Adipose tissue (tissue), 3 donors: ENCODE results near the gene NEK7. TPM values are rescaled to one million over a fixed set of nuclear protein-coding genes. Genes with fewer than 3 reads are reported as not detected.

Source experiments
- H3K27ac ChIP-seq: one replicate; pipeline ENCODE4 v1.5.1; 2013; ENCODE audit warnings: low read depth, low read length
- WGBS, 3 donors: extraction: QIAGEN DNeasy Blood & Tissue Kit; methylation state at CpG; one replicate each; pipeline ENCODE4 v1.1.7; 2013; 5-methylcytosine and 5-hydroxymethylcytosine counted together
- polyA plus RNA-seq, 3 donors: library from polyadenylated mRNA; stranded (reverse); fragments of 200-250 nt; gene quantifications; one replicate each; pipeline ENCODE4 v1.2.3, GENCODE V29; 2013
- donor health status: healthy with polysubstance abuse.
- donor health status: Bipolar disorder and iron deficiency.
- donor health status: healthy.

NEK7 gene
- polyA plus RNA-seq, 3 donors, result 7.6 to 59.0 (median 22.9) TPM

DNA sequence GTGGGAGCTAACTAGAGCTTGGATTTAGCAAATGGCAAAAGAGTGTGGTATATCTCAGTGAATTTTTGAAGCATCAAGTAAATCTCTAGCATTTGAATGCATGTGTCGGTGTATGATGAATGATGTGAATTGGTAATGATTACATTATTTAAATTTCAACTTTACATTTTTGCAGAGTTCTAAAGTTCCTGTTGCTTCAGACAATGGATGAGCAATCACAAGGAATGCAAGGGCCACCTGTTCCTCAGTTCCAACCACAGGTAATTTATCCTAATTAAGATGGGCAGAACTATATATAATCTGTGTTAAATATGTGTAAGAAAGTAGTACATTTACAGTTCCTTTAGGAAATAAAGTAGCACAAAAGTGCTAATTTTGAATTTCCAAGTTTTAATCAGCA is 75.6 kb downstream of the NEK7 start:
- 98 to 100% (median 98%) methylated on average over 1 of the region's 1 CpG for WGBS, 3 donors
- no peak overlapping the region for H3K27ac ChIP-seq

DNA sequence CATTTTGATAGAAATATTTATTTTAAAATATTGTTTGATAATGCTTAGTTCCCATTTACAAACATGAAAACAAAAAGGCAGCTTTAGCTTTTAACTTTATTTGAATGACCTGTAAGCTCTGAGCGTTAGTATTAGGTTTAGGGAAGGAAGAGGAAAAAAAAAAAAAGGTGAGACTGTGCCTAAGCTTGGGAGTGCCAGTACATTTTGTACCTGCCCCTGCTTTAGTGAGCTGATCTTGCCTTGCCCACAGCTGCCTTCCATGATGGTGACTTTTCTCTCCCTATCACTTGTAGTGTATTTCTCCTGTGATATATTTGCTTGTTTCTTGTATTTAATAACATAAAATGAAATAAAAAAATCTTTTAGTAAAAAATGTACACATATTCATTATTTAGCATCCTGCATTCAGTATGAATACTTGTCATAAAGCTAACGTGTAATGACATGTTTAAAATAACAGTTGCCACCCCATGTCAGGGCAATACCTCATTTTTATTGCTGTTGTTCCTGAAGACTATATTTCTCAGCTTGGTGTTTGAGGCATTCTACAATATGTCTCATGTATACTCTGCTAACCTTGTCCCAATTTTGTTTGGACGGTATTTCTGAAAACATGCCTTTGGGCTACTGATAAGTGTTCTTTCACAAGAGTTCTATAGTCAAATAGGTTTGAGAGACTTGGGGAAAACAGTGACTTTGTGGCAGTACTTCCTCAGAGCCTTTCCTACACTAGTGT is 76.3 kb downstream of the NEK7 start:
- WGBS, 3 donors, result 78 to 84% (median 78%) methylated on average over 3 of the region's 3 CpGs

DNA sequence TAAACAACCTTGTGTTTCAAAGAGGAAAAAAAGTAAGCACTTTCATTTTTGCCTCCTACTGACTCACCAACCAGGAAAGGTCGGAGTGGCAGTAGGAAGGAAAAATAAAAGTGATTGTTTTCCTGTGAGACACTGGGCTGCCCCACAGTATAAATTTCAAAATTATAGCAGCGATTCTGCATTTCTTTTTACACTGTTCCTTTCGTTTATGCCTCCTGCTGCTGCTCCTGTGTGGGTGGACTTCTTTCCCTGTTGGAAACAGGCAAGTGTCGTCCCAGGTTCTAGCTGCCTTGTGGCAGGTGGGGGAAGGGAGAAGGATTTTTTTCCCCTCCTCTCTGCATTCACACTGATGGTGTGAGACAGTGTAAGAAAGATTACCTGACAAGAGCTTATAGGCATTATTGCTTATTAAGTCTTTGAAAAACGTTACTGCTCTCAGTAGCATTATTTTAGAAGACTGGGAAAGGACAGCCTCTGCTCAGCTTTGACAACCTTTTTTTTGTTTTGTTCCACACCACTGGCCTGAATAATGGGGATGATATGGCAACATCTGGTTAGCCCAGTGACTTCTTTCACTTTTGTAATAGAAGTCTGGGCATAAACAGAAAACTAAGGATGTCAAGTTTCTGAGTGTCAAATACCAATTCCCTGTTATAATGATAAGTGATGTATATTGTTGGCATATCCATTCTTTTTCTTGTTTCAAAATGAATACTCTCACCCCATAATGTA is 77.9 kb downstream of the NEK7 start:
- 12 to 58% (median 16%) methylated on average over 5 of the region's 5 CpGs for WGBS, 3 donors
- H3K27ac ChIP-seq, result no peak overlapping the region

More for the DNA sequence above, 76.3 kb downstream of the NEK7 start:
- H3K27ac ChIP-seq, result no peak overlapping the region

DNA sequence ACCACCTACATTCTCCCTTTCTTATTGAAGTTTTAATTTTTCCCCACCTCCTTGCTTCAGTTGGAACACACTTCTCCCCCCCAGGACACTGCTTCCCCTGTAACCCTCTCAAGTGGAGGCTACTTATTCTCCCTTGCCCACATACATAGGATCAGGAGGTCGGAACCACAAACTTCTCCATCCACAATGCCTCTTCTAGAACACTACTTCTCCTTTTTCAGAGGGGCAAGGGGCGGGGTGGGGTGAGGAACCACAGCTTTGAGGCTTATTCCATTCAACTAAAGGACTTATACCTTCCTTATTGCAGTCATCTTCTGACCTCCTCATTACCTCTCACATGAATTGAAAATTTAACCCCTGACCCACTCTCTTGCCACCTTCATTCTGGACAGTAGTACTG is 81.3 kb downstream of the NEK7 start:
- 55 to 97% (median 63%) methylated on average over 2 of the region's 2 CpGs for WGBS, 3 donors
- no peak overlapping the region for H3K27ac ChIP-seq

DNA sequence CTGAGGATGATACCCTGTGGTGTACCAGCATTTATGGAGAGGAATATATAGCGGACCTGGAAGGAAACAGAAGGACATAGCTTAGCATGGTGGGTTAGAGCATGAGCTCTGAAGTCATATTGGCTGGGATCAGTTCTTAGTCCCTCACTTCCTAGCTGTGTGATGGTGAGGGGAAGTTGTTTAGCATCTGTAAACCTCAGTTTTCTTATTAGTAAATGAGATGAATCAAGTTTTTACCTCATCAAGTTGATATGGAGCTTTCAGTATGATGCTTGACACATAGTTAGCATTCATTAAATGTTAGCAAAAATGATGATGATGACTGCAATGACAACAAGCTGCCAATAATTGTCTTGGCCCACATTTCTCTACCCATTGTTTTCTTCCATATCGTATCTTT is 84.8 kb downstream of the NEK7 start:
- no peak overlapping the region for H3K27ac ChIP-seq
- 78 to 93% (median 90%) methylated on average over 2 of the region's 2 CpGs for WGBS, 3 donors

DNA sequence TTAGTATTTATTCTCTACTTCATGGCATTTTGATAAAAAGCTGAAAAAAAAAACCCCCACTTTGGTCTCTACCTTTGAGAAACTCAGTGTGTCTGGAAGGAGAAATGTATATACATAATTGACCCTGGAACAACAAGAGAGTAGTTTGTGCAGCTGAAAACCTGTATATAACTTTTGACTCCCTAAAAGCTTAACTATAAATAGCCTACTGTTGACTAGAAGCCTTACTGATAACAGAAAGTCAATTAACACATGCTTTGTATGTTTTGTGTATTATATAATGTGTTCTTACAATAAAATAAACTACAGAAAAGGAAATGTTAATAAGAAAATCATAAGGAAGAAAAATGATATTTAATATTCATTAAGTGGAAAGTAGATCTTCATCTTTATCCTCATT is 88.0 kb downstream of the NEK7 start:
- no peak overlapping the region for H3K27ac ChIP-seq

DNA sequence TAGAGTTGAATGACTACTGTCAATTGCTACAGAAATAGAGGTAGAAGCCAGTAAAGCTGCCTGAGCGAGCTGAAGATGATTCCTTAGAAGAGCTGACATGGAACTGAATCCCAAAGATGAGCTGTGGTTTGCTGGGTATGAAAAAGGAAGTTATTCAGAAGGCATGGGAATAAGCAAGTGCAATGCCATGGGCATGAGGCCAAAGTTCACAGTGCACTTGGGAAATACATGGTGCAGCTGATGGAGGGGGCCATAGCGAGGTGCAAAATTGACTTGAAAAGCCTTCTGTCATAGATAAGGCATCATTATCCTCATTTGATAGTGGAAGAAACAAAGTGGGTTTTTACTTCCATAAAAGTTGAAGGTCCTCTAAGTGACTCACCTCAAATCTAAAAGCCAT is 88.6 kb downstream of the NEK7 start:
- H3K27ac ChIP-seq, result no peak overlapping the region
- 74 to 94% (median 92%) methylated on average over 2 of the region's 2 CpGs for WGBS, 3 donors

DNA sequence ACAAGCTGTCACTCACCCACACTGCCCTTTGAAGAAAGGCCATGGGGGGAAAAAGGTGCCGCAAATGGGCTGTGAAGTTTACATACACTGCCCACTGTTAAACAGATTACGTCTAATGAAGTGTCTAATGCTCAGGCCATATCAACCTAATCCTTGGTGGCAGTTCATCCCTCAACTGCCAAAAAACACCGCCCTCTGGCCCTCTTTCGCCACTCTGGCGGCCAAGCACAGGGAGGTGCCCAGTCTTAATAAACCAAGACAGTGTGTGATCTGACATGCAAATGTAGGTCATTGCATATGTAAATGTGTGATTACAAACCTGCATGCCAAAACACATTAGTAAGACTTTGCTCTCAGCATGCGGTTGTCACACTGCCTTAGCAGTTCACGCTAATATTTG is 89.5 kb downstream of the NEK7 start:
- WGBS, 3 donors, result 96 to 99% (median 98%) methylated on average over 7 of the region's 7 CpGs
- H3K27ac ChIP-seq, result no peak overlapping the region

DNA sequence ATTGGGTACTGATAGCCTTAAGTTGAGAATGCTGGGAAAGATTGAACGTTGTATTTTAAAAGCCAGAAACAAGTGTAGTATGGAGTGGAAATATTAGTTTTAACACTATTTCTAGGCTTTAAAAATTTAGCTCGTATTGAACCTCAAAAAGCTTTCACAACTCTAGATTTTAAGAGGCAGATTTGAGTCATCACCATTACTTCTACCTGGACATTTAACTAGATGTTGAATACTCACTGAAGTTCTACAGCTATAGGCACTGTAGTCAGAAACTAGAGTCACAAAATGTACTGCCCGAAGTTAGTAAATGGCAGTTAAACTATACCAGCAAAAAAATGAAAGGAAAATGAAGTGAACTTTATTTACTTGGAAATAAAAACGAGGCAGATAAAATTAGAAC is 96.5 kb downstream of the NEK7 start:
- 70 to 79% (median 74%) methylated on average over 4 of the region's 4 CpGs for WGBS, 3 donors
- no peak overlapping the region for H3K27ac ChIP-seq

DNA sequence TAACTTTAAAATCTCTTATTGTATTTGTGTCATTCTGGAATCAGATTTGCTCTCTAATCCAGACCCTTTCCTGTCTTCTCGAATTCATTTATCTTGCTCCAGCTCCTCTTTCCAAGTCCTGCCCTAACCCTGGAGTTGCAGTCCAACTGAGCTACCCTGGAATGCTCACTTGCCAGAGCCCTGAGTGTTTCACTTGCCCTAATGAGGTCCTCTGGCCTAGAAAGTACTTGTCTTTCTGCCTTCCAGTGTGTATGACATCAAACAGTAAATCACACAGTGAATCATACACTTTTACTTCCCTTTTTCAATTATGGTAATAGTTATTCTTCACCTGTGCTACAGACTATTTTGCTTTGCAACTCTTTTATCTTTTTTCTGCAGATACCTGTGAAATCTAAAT is 96.9 kb downstream of the NEK7 start:
- WGBS, 3 donors, result 29 to 48% (median 41%) methylated on average over 1 of the region's 1 CpG
- H3K27ac ChIP-seq, result no peak overlapping the region

DNA sequence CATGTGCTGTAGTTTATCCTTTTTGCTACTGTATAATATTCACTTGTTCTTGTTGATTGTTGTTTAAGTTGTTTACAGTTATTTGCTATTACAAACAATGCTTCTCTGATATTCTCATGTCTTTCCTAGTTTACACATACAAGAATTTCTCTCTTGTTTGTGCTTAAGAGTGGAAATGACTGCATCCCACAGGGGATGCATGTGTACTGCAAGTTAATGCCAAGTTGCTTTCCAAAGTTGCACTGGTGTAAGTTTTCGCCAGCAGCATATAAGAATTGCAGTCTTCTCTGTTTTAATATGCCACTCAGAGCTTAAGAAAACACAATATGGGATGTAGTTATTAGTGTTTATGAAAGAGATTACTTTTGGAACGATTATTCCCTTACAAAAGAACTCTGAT is 97.7 kb downstream of the NEK7 start:
- H3K27ac ChIP-seq, result no peak overlapping the region
- WGBS, 3 donors, result 79 to 86% (median 83%) methylated on average over 2 of the region's 2 CpGs

DNA sequence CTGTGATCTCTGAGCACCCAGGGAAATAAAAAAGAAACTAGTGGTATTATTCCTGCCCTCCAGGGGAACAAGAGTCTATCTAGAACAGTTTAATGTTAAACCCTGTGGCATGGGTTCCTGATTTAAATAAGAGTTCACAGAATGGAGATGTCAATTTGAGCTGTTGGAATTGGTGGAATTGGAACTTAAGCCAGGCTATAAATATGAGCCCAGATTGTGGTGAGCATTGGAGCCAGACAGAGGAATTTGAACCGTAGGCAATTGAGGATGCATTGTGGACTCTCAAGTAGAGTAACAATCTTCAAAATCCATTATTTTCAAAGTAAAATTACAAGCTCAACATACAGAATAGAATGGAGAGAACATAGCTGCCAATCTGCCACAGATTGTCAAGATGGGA is 98.2 kb downstream of the NEK7 start:
- H3K27ac ChIP-seq, result no peak overlapping the region
- 69 to 91% (median 90%) methylated on average over 1 of the region's 1 CpG for WGBS, 3 donors

DNA sequence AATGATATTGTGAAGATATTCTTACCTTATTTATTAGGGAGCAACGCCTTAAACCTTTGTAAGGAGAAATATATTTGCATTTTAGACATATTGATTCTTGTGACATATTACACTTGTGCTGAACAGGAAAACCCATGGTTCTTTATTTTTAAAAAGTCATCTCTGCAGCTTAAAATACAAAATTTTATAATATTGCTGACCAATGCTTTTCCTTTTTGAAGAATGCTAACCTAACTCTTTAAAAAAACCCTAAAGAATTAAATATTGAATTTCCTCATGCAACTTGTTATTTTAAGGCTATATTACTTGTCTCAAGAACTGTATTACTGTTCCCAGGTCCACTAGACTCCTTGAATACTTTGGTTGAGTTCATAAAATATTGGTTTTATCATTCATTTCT is 99.0 kb downstream of the NEK7 start:
- WGBS, 3 donors, result 93 to 95% (median 95%) methylated on average over 1 of the region's 1 CpG
- no peak overlapping the region for H3K27ac ChIP-seq

DNA sequence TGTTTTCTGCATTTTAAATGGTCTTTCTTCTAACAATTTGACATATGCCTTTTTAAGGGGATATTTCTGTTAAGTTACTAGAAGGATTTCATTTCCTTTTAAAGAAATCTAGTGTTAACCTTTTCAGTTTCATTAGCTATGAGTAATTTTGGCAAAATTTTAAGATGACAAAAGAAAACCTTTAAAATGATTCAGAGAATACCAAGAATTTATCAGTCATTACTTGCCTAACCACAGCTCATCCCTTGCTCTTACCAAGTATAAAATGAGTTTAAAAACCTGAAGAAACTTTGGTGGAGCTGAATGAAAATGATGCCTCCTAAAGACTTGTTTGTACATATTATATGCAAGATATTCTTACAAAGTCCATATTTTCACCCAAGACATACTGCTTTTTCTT is 101.7 kb downstream of the NEK7 start:
- no peak overlapping the region for H3K27ac ChIP-seq

DNA sequence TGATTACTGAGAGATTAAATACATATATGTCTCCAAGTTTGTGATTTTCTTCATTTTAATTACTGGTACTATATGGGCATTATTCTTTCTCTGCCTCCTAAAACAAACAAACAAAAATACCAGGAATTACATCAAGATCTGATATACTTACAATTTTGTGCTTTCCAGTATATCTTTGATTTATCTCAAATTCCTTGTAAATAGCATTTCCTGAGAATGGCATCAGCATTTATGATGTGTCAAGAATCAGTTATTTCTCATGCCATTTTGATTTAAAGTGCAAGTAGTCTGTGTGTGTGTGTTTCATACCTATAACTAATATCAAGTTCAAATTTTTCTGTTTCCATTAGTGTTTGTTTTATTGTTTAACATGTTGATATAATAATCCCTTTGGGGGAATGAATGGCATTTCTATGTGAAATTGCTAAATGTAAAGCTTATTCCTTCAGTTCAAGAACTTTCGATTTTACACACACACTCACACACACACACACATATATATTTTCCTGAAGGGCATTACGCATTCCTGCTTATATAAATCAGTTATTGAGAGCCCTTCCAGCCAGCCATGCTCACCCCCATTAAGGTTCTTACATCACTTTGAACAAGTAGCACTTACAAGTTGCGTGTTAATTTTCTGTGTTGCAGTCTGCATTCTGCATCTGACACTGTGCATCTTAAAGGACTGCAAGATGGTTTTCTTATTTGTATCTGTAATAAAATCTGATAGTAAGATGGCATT is 102.7 kb downstream of the NEK7 start:
- WGBS, 3 donors, result 85 to 95% (median 92%) methylated on average over 3 of the region's 3 CpGs
- H3K27ac ChIP-seq, result no peak overlapping the region

DNA sequence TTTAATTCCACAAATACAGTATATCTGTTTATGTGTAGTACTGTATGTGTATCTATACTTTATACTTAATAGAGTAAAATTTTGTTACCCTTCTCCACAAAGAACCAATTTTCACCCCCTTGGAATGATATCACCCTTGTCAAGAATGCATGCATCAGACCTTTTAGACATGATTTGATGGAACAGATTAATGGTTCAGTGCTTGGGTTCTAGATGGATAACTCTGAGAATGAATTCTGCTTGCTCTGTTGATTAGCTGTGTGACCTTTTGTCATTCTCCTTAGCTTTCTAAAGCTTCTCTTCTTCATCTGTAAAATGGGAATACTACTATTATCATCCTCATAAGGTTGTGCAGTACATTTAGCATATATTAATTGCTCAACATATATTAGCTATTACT is 105.1 kb downstream of the NEK7 start:
- H3K27ac ChIP-seq, result no peak overlapping the region

DNA sequence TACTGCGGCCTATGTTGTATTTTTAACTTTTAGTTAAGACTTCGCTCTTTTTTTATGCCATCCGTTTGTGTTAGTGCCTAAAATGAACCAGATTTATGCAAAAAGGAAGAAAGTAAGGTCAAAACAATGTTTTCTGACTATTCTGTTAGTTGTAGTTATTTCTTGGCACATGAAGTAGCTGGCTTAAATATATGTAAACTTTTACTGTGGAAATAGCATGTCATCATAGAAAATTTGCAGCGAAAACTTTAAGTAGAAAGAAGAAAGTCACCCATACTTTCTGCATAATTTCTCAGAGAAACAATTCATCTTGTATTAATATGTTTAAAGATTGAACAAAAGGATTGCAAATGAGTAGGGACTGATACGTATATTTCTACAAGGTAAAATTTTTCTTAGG is 106.4 kb downstream of the NEK7 start:
- no peak overlapping the region for H3K27ac ChIP-seq
- WGBS, 3 donors, result 95 to 97% (median 96%) methylated on average over 5 of the region's 5 CpGs

DNA sequence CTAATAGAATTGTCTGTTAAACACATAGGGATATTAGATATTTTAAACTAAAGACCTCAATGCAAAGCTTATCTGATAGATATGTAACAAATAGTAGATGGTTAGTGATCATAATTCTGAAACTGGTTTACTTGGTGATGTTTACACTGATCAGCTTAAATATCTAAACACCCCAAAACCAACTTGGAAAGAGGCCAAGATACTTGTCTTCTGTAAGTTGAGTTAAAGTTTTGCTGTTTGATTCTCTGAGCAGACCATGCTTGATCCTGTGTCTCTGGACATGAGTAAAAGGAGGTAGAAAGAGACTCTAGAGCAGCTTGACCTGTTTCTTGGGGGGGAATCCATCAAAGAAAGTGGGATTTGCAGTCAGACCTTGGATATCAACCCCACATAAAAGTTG is 107.5 kb downstream of the NEK7 start:
- H3K27ac ChIP-seq, result no peak overlapping the region

DNA sequence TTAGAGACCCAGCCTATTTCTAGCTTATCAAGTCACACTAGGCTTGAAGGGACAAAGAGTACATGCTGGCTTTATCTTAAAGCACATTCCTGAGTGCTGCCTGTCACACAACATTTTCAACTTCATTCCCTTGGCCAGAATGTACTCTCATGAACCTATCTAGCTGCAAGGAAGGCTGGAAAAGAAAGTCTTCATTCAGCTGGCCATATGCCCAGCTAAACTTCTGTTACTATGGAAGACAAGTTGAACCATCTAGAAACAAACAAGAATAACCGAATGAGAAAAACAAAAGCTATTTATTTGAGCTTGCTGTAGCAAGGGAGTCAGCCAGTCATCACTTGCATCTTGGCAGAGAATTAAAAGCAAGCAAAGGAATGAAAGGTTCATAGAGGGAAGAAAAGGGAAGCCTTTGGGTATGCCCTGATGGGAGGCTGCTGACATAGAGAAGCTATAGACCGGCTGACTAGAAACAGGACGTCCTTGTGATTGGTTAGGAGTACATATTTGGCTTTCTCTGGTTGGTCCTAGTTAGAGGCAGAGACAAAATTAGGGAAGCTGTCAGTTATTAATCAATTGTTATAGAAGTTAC is 108.4 kb downstream of the NEK7 start:
- 69 to 84% (median 71%) methylated on average over 3 of the region's 3 CpGs for WGBS, 3 donors
- no peak overlapping the region for H3K27ac ChIP-seq
